K562 (cell line): ENCODE data around the gene NLRX1. TPM values are rescaled to one million over a fixed set of nuclear protein-coding genes. Genes with fewer than 3 reads are reported as not detected.
A peak's percentile ranks its signal among the peaks of the same experiment; 100 is the strongest.

Source experiments
- ATAC-seq: fragments of 200-7000 bp; cut with Tn5 transposase; 3 replicates; pipeline ENCODE4 v1.9.1; 2020; ENCODE audit warnings: moderate library complexity
- BruUV-seq: library from RNA; stranded (reverse); fragments of 400-500 nt; replicated peaks from 2 replicates; lab custom pipeline; 2021; lab: Mats Ljungman, UMichigan
- CTCF ChIA-PET: fragments of 300-600 bp; formaldehyde crosslinking; extraction: SDS; loops from one replicate; lab custom pipeline; 2021; ENCODE audit warnings: low intra/inter-chr PET ratio; lab: Yijun Ruan, JAX
- POLR2A ChIA-PET: fragments of 300-600, 350-650 bp; sonication (Branson Sonifier 250); formaldehyde crosslinking; extraction: SDS; loops from one replicate; lab custom pipeline; 2021; ENCODE audit warnings: antibody characterized with exemption, inconsistent platforms; lab: Yijun Ruan, JAX
- DNase-seq, 4 experiments: peaks; one replicate each; pipeline versions ENCODE4 v3.0.0 to v3.0.0-alpha.2; 2011 to 2018; ENCODE audit warnings: low spot score in 3 of 4, mixed read lengths in 3 of 4; ENCODE audit errors: extremely low read depth in 1 of 4
- FAIRE-seq: peaks from 2 replicates; lab custom pipeline; 2011; peaks lifted over from hg19 to GRCh38; lab: Jason Lieb, UNC
- H2AFZ ChIP-seq: 2 replicates; pipeline ENCODE4 v1.6.0; 2011; ENCODE audit warnings: low read depth, low read length, control low read depth, inconsistent platforms
- H3K27ac ChIP-seq: fragments of 200-600 bp; 3 replicates; pipeline ENCODE4 v1.8.0; 2011; ENCODE audit warnings: low read depth, mild to moderate bottlenecking, control low read depth, inconsistent platforms, low read length, moderate library complexity, mixed read lengths; ENCODE audit errors: extremely low read depth
- H3K27me3 ChIP-seq, 2 experiments: fragments of 300-600 bp in 1 of 2; 2 replicates in 1 of 2; 3 replicates in 1 of 2; pipeline versions ENCODE4 v1.6.0 to v1.8.0; 2011; ENCODE audit warnings: inconsistent platforms in 2 of 2, low read length in 2 of 2, mild to moderate bottlenecking in 1 of 2, mixed read lengths in 1 of 2, moderate library complexity in 1 of 2; ENCODE audit not compliant: control insufficient read depth in 2 of 2, insufficient read depth in 2 of 2
- H3K36me3 ChIP-seq: fragments of 300-600 bp; 3 replicates; pipeline ENCODE4 v1.8.0; 2011; ENCODE audit warnings: mild to moderate bottlenecking, low read length, inconsistent platforms; ENCODE audit not compliant: control insufficient read depth, insufficient read depth
- H3K4me1 ChIP-seq, 2 experiments: fragments of 200-600 bp in 1 of 2; replicated peaks in 1 of 2; 2 replicates in 1 of 2; 3 replicates in 1 of 2; pipeline versions ENCODE4 v1.5.1 to v1.8.0; 2011; ENCODE audit warnings: inconsistent platforms in 2 of 2, low read length in 2 of 2, mild to moderate bottlenecking in 1 of 2, mixed read lengths in 1 of 2, moderate library complexity in 1 of 2; ENCODE audit not compliant: control insufficient read depth in 2 of 2, insufficient read depth in 2 of 2
- H3K4me2 ChIP-seq: 2 replicates; pipeline ENCODE4 v1.6.1; 2011; ENCODE audit warnings: low read length, control low read depth, inconsistent platforms, mixed read lengths; ENCODE audit not compliant: insufficient read depth
- H3K4me3 ChIP-seq: fragments of 200-600 bp; sonication (generic), shearing (Covaris generic); 2 replicates; pipeline ENCODE4 v1.5.1; 2016; ENCODE audit warnings: control low read depth, inconsistent platforms
- H3K79me2 ChIP-seq: fragments of 200-600 bp; 3 replicates; pipeline ENCODE4 v1.8.0; 2011; ENCODE audit warnings: low read length, inconsistent platforms; ENCODE audit not compliant: control insufficient read depth, insufficient read depth
- H3K9ac ChIP-seq, 2 experiments: 2 replicates each; pipeline versions ENCODE4 v1.6.0 to v1.6.1; 2011; ENCODE audit warnings: low read depth in 2 of 2, low read length in 2 of 2, control low read depth in 1 of 2, inconsistent platforms in 1 of 2, mild to moderate bottlenecking in 1 of 2, mixed read lengths in 1 of 2; ENCODE audit not compliant: insufficient read depth in 1 of 2
- H3K9me1 ChIP-seq: one replicate; pipeline ENCODE4 v1.6.0; 2011; ENCODE audit warnings: inconsistent platforms, mild to moderate bottlenecking, low read length, moderate library complexity; ENCODE audit not compliant: control insufficient read depth, insufficient read depth
- H3K9me3 ChIP-seq: replicated peaks from 2 replicates; pipeline ENCODE4 v1.5.1; 2011; ENCODE audit warnings: low read depth, low read length, inconsistent platforms; ENCODE audit not compliant: control insufficient read depth, insufficient read depth
- H4K20me1 ChIP-seq: replicated peaks from 2 replicates; pipeline ENCODE4 v1.6.1; 2011; ENCODE audit warnings: low read length, inconsistent platforms, mixed read lengths; ENCODE audit not compliant: control insufficient read depth, insufficient read depth
- AFF1 ChIP-seq, 2 experiments: fragments of 450-650 bp; IDR thresholded peaks; 2 replicates each; pipeline ENCODE4 v1.6.1; 2018; ENCODE audit warnings: mild to moderate bottlenecking in 2 of 2, low read depth in 1 of 2; ENCODE audit not compliant: partially characterized antibody in 2 of 2
- CAMTA2 ChIP-seq: fragments of 250-450 bp; sonication (Bioruptor Pico); conservative IDR thresholded peaks from 2 replicates; pipeline ENCODE4 v1.5.1; 2022
- FOS ChIP-seq: IDR thresholded peaks from 3 replicates; pipeline ENCODE4 v1.6.1; 2011; ENCODE audit not compliant: insufficient read length; ENCODE audit errors: extremely low read depth
- MAX ChIP-seq: sonication (generic); formaldehyde crosslinking; IDR thresholded peaks from 2 replicates; pipeline ENCODE4 v1.9.0; 2022; ENCODE audit warnings: mild to moderate bottlenecking, missing genetic modification reagents
- MAZ ChIP-seq, 2 experiments: fragments of 450-650 bp in 1 of 2; sonication (generic) in 1 of 2; formaldehyde crosslinking; IDR thresholded peaks in 1 of 2; conservative IDR thresholded peaks in 1 of 2; 2 replicates each; pipeline versions ENCODE4 v1.4.0 to v1.5.0; 2020; ENCODE audit warnings: mild to moderate bottlenecking in 1 of 2, missing genetic modification reagents in 1 of 2
- NR4A1 ChIP-seq, 2 experiments: fragments of 250-450 bp in 1 of 2; fragments of 450-650 bp in 1 of 2; sonication (Bioruptor Pico) in 1 of 2; IDR thresholded peaks; 2 replicates each; pipeline versions ENCODE4 v1.4.0 to v1.6.1; 2016 to 2020; ENCODE audit warnings: mild to moderate bottlenecking in 2 of 2, missing compliant biosample characterization in 1 of 2, missing genetic modification characterization in 1 of 2, moderate library complexity in 1 of 2
- WGBS: fragments of 100-300 bp; shearing (Covaris generic); methylation state at CpG from one replicate; pipeline ENCODE4 v1.1.6; 2016; ENCODE audit warnings: low coverage, mixed read lengths; ENCODE audit not compliant: insufficient coverage; ENCODE audit errors: missing lambda C conversion rate; 5-methylcytosine and 5-hydroxymethylcytosine counted together
- in situ Hi-C: fragments of 300-500 bp; cut with MboI; formaldehyde crosslinking; loops from 4 replicates; pipeline ENCODE4 v1.15.0; 2018; ENCODE audit warnings: inconsistent platforms, mixed read lengths
- intact Hi-C: fragments of 100-400 bp; cut with micrococcal nuclease; formaldehyde crosslinking; loops from 2 replicates; pipeline ENCODE4 v1.14.2; 2022
- polyA plus RNA-seq, 8 experiments: library from polyadenylated mRNA; depleted of rRNA in 4 of 8; stranded (reverse) in 5 of 8; unstranded in 3 of 8; fragments of >200 nt; fragmentation: Nextera tagmentation in 2 of 8; fragmentation: Illumina TruSeq in 1 of 8; extraction: Ambion mirVana in 2 of 8; extraction: Trizol in 1 of 8; gene quantifications; 2 replicates each; pipeline versions ENCODE4 v1.2.1 to v1.2.3, GENCODE V29; 2011 to 2014; ENCODE audit warnings: inconsistent platforms in 1 of 8, missing spikeins in 1 of 8
- total RNA-seq, 7 experiments: library from RNA; depleted of rRNA in 6 of 7; stranded (reverse); fragments of >200 nt in 6 of 7; fragmentation: Illumina TruSeq in 2 of 7; extraction: Trizol in 2 of 7; gene quantifications; 2 replicates each; pipeline versions ENCODE4 v1.2.1 to v1.2.3, GENCODE V29; 2011 to 2021; ENCODE audit warnings: low replicate concordance in 1 of 7

NLRX1 gene
- total and polyA plus RNA-seq, 9 of the 15 experiments (the other 6 are each of a cell fraction or from before 2014, with no cell fraction given): 0.04 to 2.3 (median 0.69) TPM

- Histone ChIP-seq H4K20me1 (no peaks in the 10 kb centered on the region), H2AFZ (no peak overlapping the region), H3K4me1 (peaks cover 4 to 5% of the 10 kb centered on the region in 2 experiments; a peak in 4 of 5 replicates), H3K9me1 (no peaks in the 10 kb centered on the region), H3K4me2 (no peak overlapping the region), H3K27me3 (no peaks in the 10 kb centered on the region), H3K36me3 (peaks cover 34% of the 10 kb centered on the region; the same call in 1 of the 3 replicates), H3K9me3 (no peaks in the 10 kb centered on the region), H3K4me3 (no peak overlapping the region)
- no peak; the same call in 2 of the 3 replicates for ATAC-seq
- in situ Hi-C loops (no loop called here), intact Hi-C loops (no loop called here)
- WGBS: 65% methylated on average over 5 of the region's 5 CpGs
- CTCF ChIA-PET: no interaction called here
- no TSS peak for BruUV-seq
- DNase-seq: no peak
- TF ChIP-seq MAX (CRISPR knock-in tag) (no peak), NR4A1 (CRISPR knock-in tag; IDR thresholded peaks at IDR 0.05) (no peak), NR4A1 (tag; IDR thresholded peaks at IDR 0.05) (no peak), MAZ (CRISPR knock-in tag; conservative IDR thresholded peaks at IDR 0.05 in 1 of 2, IDR thresholded peaks at IDR 0.05 in 1 of 2) (no peak), CAMTA2 (CRISPR knock-in tag) (no peak), AFF1 (IDR thresholded peaks at IDR 0.05; ENCODE audit: low read depth in 1 of 2, partially characterized antibody in 2 of 2) (no peak), FOS (no peak)
- TF ChIP-seq, all 486 proteins: peak for 0
- POLR2A ChIA-PET: interaction anchor here (0.7 to 1.5 kb wide), 4 partner anchors 20 to 39 kb away, joined by 4 to 5 read pairs (median 4); partner anchors contain the start of genes ABCG4 and C2CD2L
- Histone ChIP-seq H3K9ac (peak overlapping the region in 1 of 2 experiments; percentile 74; a peak in 1 of 4 replicates), H3K79me2 (peaks cover 15% of the 10 kb centered on the region), H3K27ac (no peak overlapping the region)
- FAIRE-seq: no peak
Observed at GRCh38 chr11:119126675-119127268, 41.8 kb upstream of the NLRX1 start.
